GM12873 (cell line): Measurements from ENCODE around the gene PANX3.

Experiments
- TF ChIP-seq, protein P1 (sequence below): IDR thresholded peaks from 2 replicates; pipeline ENCODE4 v1.5.1; 2012; ENCODE audit warnings: low read depth, mild to moderate bottlenecking, moderate library complexity, low read length, control low read depth; ENCODE audit not compliant: insufficient read depth; ENCODE audit errors: missing control alignments

The PANX3 gene

DNA sequence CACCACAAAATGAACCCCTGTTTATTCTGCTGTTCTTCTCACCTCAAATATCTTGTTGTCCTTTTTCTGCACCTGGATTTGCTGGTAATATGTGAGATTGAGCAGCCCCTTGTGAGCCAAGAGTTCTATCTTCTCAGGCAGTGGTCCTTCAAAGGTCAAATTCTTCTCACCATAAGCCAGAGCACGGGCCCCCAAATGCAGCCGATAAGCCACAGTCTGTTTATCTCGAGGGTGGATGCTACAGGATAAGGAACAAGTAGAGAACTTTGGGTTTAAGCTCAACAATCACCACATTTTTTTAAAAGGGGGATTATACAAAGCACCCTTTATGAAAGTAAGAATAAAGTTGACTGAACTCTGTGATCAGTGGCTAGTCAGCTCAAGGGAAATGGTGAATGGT, 27.3 kb downstream of the PANX3 start:
- TF ChIP-seq, protein P1, sequence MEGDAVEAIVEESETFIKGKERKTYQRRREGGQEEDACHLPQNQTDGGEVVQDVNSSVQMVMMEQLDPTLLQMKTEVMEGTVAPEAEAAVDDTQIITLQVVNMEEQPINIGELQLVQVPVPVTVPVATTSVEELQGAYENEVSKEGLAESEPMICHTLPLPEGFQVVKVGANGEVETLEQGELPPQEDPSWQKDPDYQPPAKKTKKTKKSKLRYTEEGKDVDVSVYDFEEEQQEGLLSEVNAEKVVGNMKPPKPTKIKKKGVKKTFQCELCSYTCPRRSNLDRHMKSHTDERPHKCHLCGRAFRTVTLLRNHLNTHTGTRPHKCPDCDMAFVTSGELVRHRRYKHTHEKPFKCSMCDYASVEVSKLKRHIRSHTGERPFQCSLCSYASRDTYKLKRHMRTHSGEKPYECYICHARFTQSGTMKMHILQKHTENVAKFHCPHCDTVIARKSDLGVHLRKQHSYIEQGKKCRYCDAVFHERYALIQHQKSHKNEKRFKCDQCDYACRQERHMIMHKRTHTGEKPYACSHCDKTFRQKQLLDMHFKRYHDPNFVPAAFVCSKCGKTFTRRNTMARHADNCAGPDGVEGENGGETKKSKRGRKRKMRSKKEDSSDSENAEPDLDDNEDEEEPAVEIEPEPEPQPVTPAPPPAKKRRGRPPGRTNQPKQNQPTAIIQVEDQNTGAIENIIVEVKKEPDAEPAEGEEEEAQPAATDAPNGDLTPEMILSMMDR, result no peak

DNA sequence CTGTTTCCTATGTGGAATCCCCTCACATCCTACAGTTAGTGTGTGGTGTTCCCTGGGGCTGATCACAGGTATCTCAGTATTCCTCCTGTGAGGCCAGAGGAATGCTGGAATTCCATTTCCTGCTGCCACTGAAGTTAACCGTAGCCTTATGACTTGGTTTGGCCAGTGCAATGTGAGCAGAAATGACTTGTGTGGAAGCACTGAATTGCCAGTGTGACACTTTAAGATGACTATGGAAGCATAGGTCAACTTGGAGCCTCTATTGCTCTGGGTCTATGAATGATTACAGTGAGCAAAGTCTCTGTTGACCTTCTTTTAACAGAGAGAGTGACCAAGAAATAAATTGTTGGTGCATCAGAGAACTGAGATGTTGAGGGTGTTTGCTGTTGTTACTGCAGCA, 28.0 kb downstream of the PANX3 start:
- TF ChIP-seq, protein P1, result no peak

DNA sequence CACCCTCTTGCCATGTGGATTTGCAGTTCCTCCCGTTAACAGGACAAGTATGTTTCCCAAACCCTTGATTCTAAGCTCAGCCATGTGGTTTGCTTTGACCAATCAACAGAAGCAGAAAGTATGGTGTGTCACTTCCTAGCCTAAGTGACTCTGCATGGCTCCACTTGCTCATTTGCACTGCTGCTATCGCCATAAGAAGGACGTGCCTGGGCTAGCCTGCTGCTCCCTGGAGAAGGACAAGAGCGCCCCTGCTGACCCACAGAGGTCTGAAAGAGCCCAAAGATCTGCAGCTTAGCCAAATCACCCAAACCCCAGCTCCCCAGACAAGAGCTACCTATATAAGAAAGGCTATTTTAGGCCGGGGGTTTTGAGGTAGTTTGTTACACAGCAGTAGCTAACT, 29.4 kb downstream of the PANX3 start:
- TF ChIP-seq, protein P1, result no peak

DNA sequence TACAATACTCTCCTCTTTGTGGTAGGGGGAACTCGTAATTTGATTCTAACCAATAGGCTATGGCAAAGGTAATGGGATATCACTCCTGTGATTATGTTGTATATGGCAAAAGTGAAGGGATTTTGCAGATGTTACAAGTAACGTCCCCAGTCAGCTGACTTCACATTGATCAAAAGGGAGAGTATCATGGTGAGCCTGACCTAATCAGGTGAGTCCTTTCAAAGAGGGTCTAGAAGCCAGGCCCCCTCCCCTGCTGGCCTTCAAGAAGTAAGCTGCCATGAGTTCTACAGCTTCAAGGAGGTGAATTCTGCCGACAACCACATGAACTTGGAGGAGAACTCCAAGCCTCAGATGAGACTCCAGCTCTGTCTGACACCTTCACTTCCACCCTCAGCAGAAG, 31.4 kb downstream of the PANX3 start:
- TF ChIP-seq, protein P1, result no peak

DNA sequence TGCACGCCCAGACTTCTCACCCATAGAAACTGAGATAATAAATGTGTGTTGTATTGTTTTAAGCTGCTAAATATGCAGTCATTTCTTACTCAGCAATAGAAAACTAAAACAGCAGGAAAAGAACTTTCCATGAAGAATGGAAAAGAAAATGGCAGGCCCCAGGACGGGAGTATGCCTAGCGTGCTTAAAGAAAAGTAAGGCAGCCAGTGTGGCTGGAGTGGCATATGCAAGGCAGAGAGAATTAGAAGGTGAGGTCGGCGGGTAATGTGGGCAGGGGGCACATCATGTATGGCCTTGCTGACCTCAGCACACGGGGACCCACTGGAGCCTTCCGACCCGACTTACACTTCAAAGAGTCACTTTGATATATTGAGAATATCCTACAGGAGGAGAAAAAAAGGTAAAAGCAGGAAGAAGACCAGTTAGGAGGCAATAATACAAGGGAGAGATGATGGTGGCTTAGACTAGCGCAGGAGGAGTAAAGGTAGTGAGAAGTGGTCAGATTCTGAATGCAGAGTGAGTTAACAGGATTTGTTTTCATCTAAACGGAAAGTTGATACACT, 31.9 kb downstream of the PANX3 start:
- TF ChIP-seq, protein P1, result no peak

DNA sequence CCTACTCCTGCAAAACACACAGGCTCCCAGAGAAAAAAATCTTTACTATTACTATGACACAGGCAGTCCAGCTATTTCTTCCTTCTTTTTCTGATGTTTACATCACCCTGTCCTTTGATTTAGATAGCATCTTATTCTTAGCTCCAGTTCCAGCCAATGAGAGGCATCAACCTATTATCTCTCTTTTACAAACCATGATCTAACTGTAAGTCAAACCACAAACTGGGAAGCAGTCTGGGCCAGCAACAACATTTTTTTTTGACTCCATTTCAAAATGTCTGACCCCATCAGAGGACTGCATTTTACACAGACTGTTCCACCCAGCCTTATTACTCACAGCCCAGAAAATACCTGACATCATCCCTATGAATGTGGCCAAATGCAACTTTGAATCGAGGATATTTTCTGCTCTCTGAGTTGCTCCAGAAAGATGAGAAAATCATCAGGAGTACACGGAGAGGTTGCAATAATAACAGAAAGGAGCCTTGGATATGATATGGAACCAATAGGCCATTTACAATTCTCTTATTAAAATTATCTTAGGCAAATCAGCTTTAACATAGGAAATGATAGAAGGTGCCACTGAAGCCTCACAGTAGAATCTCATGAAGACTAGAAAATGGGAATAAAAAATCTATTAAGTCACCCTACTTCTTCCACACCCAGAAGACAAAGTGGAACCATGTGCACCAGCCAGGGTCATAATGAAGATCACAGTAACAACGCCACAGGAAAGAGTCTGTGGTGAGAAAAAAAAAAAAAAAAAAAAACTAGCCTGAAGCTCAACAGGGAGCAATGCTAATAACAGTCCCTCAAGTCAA, 32.6 kb downstream of the PANX3 start:
- TF ChIP-seq, protein P1, result no peak

DNA sequence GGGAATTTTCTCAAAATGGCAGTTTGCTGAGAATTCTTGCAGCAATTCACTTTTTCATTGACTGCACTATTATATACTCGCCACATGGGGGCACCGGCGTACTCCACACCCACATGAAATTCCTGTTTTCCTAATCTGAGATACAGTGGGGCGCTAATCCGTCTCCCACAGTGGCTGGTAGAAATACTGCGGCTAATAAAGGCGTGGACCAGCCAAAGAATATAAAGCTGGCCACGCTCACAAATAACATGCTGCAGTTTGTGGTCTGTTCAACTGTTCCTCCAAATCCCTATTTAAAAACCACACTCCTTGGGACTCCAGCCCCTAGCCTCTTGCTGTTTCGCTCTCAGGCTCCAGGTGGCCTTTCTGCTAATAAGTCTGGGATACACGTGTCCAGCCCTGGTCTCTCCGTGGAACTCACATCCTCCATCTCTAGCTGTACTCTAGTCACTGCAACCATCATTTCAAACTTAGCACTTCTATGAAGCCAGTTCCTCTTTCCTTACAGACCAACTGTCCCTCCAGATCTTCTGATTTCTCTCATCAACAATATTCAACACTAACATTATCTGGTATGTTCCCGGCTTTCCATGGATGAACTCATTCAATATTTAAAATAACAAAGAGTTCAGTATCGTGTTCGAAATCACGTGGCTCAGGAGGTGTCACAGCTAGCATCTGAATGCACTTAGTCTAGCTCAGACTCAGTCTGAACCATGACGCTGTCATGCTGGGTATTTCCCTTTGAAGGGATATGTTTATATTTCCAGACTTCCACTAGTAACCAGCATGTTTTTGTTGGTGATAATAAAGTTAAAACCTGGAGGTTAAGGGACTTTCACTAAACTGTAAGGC, 33.4 kb downstream of the PANX3 start:
- TF ChIP-seq, protein P1, result peak; percentile 81
